Measurements from ENCODE around the gene YBX2. TPM values are rescaled to one million over a fixed set of nuclear protein-coding genes. Genes with fewer than 3 reads are reported as not detected.
A peak's percentile ranks its signal among the peaks of the same experiment; 100 is the strongest.
"Not testable (repeated sequence)": the region's sequence is repeated elsewhere in the genome, so short reads cannot be mapped to it uniquely, and the experiment has no call there.

The YBX2 gene
- total RNA-seq, 1 donor from 2014 or later = 1.3 TPM

- DNase-seq = no peak
These were observed 31.3 kb downstream of the YBX2 start for GRCh38 chr17:7262935-7263800.

- no peak for DNase-seq
These were observed 32.1 kb downstream of the YBX2 start, which contains the start of gene CLDN7 for GRCh38 chr17:7262192-7262934. TSS of gene CLDN7 (minus strand) at chr17:7262478. CDS start at chr17:7262043, 435 bp downstream.

- DNase-seq = no peak
These were observed 32.9 kb downstream of the YBX2 start for GRCh38 chr17:7261379-7262191.

GRCh38 chr17:7260651-7261378, 33.6 kb downstream of the YBX2 start:
- no peak for DNase-seq

GRCh38 chr17:7260151-7260550, 34.3 kb downstream of the YBX2 start:
- DNase-seq = no peak

- no peak for DNase-seq
These were observed 34.9 kb downstream of the YBX2 start for GRCh38 chr17:7259555-7259889.

- no peak for DNase-seq
These were observed 35.5 kb downstream of the YBX2 start for GRCh38 chr17:7258731-7259554.

GRCh38 chr17:7256766-7257456, 37.5 kb downstream of the YBX2 start:
- no peak for DNase-seq

GRCh38 chr17:7254511-7254910, 39.9 kb downstream of the YBX2 start:
- no peak for DNase-seq

- no peak for DNase-seq
These were observed 41.4 kb downstream of the YBX2 start for GRCh38 chr17:7253082-7253481.

GRCh38 chr17:7252176-7253043, 42.0 kb downstream of the YBX2 start, which contains the start of gene ELP5:
TSS of gene ELP5 (plus strand) at chr17:7252215. CDS start at chr17:7252551, 336 bp downstream.
- peak; percentile 94 for DNase-seq

- peak; percentile 100 for DNase-seq
These were observed 42.7 kb downstream of the YBX2 start, which contains the start of gene CTDNEP1 for GRCh38 chr17:7251661-7252175. TSS of gene CTDNEP1 (minus strand) at chr17:7251734. CDS start at chr17:7251296, 438 bp downstream.

GRCh38 chr17:7250695-7251627, 43.5 kb downstream of the YBX2 start:
- no peak for DNase-seq

- DNase-seq = no peak
These were observed 44.6 kb downstream of the YBX2 start for GRCh38 chr17:7249830-7250229.

GRCh38 chr17:7249214-7249613, 45.2 kb downstream of the YBX2 start:
- no peak for DNase-seq

- no peak for DNase-seq
These were observed 45.6 kb downstream of the YBX2 start for GRCh38 chr17:7248796-7249195.

- DNase-seq = no peak
These were observed 47.7 kb downstream of the YBX2 start for GRCh38 chr17:7246779-7247178.

- DNase-seq = not testable (repeated sequence)
These were observed 50.6 kb downstream of the YBX2 start for GRCh38 chr17:7243838-7244237.
